Esophagus (tissue), 2 donors: ENCODE data around the gene FFAR3. TPM values are rescaled to one million over a fixed set of nuclear protein-coding genes. Genes with fewer than 3 reads are reported as not detected.

ENCODE experiments used
- H3K27ac ChIP-seq, 2 donors: one replicate each; pipeline ENCODE4 v1.5.1; 2013; ENCODE audit warnings: low read depth in 2 of 2, mild to moderate bottlenecking in 2 of 2, inconsistent platforms in 1 of 2, low read length in 1 of 2, moderate library complexity in 1 of 2
- H3K27me3 ChIP-seq, 2 donors: one replicate each; pipeline ENCODE4 v1.6.1; 2013; ENCODE audit warnings: low read length in 2 of 2, control low read depth in 1 of 2, mild to moderate bottlenecking in 1 of 2; ENCODE audit not compliant: insufficient read depth in 2 of 2, control insufficient read depth in 1 of 2
- H3K36me3 ChIP-seq, 2 donors: one replicate each; pipeline ENCODE4 v1.6.1; 2013; ENCODE audit warnings: low read length in 1 of 2; ENCODE audit not compliant: control insufficient read depth in 2 of 2, insufficient read depth in 2 of 2
- H3K4me1 ChIP-seq, 2 donors: one replicate each; pipeline ENCODE4 v1.6.1; 2013; ENCODE audit warnings: low read length in 1 of 2; ENCODE audit not compliant: control insufficient read depth in 2 of 2, insufficient read depth in 2 of 2
- H3K4me3 ChIP-seq, 2 donors: one replicate each; pipeline ENCODE4 v1.5.1; 2013; ENCODE audit warnings: low read length in 2 of 2, mild to moderate bottlenecking in 2 of 2, low read depth in 1 of 2, moderate library complexity in 1 of 2
- H3K9me3 ChIP-seq, 2 donors: one replicate each; pipeline ENCODE4 v1.6.1; 2013; ENCODE audit warnings: mild to moderate bottlenecking in 2 of 2, low read depth in 1 of 2, low read length in 1 of 2, moderate library complexity in 1 of 2; ENCODE audit not compliant: control insufficient read depth in 2 of 2, insufficient read depth in 1 of 2
- WGBS, 2 donors: extraction: QIAGEN DNeasy Blood & Tissue Kit; methylation state at CpG; one replicate each; pipeline ENCODE4 v1.1.7; 2013; 5-methylcytosine and 5-hydroxymethylcytosine counted together
- polyA plus RNA-seq, 2 donors: library from polyadenylated mRNA; stranded (reverse); fragments of 200-250 nt; gene quantifications; one replicate each; pipeline ENCODE4 v1.2.3, GENCODE V29; 2013
- donor health status: healthy with polysubstance abuse.
- donor health status: Bipolar disorder and iron deficiency.

Gene FFAR3
- polyA plus RNA-seq, 2 donors = not detected

DNA sequence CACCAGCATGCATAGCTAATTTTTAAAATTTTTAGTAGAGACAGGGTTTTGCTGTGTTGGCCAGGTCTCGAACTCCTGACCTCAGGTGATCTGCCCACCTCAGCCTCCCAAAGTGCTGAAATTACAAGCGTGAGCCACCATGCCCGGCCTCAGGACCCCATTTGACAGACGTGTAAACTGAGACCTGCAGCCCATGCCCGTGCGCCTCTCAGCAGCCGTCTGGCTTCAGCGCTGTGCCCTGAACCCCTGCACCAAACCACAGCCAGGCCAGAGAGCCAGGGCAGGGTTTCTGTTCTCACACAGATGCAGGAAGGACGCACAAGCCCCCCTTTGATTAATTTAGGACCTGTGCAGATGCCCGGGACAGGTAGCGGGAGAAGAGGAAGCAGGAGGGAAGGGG is 17.8 kb upstream of the FFAR3 start:
- 81 to 91% methylated on average over 11 of the region's 11 CpGs for WGBS, 2 donors
- H3K36me3 ChIP-seq = no peaks in the 10 kb centered on the region
- H3K9me3 ChIP-seq = no peaks in the 10 kb centered on the region
- H3K27ac ChIP-seq = no peak overlapping the region
- no peak overlapping the region for H3K4me3 ChIP-seq
- no peaks in the 10 kb centered on the region for H3K27me3 ChIP-seq
- peaks cover 0 to 4% of the 10 kb centered on the region in 2 donors for H3K4me1 ChIP-seq

DNA sequence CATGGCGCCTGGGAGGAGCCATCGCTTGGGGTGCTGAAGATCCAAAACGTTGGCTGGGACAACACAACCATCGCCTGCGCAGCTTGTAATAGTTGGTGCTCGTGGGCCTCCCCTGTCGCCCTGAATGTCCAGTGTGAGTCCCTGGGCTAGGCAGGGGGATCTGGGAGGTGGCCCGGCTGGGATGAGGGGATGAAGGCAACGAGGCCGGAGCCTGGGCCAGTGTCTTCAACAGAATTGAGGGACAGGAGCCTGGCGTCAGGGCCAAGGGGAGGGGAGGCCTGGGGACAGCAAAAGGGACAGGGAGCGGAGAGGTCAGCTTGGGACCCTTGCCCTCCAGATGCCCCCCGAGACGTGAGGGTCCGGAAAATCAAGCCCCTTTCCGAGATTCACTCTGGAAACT is 17.3 kb upstream of the FFAR3 start:
- H3K4me3 ChIP-seq = no peak overlapping the region
- H3K36me3 ChIP-seq = no peaks in the 10 kb centered on the region
- WGBS, 2 donors = 78 to 81% methylated on average over 16 of the region's 16 CpGs
- H3K9me3 ChIP-seq = no peaks in the 10 kb centered on the region
- no peaks in the 10 kb centered on the region for H3K27me3 ChIP-seq
- no peak overlapping the region for H3K27ac ChIP-seq
- peaks cover 0 to 4% of the 10 kb centered on the region in 2 donors for H3K4me1 ChIP-seq

DNA sequence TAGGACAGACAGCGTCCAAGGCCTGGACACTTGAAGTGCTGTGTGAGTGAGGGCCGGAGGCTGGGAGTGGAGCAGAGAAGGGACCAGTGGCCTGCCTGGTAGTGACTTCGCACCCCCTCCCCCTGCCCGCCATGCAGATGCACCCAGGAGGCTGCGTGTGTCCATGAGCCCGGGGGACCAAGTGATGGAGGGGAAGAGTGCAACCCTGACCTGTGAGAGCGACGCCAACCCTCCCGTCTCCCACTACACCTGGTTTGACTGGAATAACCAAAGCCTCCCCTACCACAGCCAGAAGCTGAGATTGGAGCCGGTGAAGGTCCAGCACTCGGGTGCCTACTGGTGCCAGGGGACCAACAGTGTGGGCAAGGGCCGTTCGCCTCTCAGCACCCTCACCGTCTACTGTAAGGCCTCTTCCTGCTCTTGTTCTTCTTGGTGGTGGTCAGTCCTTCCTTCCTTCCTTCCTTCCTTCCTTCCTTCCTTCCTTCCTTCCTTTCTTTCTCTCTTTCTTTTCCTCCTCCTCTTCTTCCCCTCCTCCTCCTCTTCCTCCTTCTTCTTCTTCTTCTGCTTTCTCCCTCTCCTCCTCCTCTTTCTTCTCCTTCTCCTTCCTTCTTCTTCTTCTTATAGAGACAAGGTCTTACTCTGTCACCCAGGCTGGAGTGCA is 16.6 kb upstream of the FFAR3 start:
- Histone ChIP-seq H3K9me3 (no peaks in the 10 kb centered on the region), H3K4me3 (no peak overlapping the region), H3K27ac (no peak overlapping the region), H3K27me3 (no peaks in the 10 kb centered on the region), H3K36me3 (no peaks in the 10 kb centered on the region), H3K4me1 (peaks cover 0 to 4% of the 10 kb centered on the region in 2 donors)
- 82 to 89% methylated on average over 14 of the region's 14 CpGs for WGBS, 2 donors

DNA sequence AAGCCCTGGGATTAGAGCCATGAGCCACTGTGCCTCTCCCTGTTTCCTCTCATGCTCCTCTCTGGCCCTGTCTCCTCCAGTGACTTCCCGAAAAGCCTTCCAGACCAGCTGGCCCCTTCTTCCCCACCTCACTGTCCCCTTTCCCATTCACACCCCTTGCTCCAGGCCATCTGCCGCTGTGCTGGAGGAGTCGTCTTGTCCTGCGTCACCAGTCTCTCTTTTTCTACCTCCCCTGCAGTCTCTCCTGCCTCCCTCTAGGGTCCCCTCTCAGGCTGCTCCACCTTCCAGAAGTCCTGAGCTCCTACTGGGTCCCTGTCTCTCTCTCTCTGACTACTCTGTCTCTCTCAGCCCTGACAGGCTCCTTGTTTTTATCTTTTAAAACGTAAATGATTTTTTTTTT is 15.8 kb upstream of the FFAR3 start:
- Histone ChIP-seq H3K9me3 (no peaks in the 10 kb centered on the region), H3K36me3 (no peaks in the 10 kb centered on the region), H3K4me3 (no peak overlapping the region), H3K4me1 (peaks cover 0 to 4% of the 10 kb centered on the region in 2 donors), H3K27ac (no peak overlapping the region), H3K27me3 (no peaks in the 10 kb centered on the region)
- 57 to 70% methylated on average over 5 of the region's 5 CpGs for WGBS, 2 donors

DNA sequence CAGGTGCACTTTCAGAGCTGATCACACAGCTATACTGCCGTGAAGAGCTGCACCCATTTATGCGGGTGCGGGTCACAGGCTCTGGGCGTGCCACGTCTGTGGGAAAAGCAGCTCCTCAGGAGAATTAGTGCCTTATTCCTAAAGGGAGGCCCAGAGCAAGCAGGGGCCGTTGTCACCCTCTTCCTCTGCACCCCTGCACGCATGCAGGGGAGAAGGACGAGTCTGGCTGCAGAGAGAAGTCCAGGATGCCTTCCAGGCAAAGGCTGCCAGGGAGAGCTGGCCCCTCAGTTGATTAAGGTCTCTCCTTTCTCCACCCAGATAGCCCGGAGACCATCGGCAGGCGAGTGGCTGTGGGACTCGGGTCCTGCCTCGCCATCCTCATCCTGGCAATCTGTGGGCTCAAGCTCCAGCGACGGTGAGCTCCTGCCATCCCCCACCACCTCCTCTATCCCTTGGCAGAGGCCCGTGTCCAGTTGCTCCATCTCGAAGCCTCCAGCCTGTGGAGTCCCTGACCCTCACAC is 13.7 kb upstream of the FFAR3 start:
- no peak overlapping the region for H3K27ac ChIP-seq
- H3K36me3 ChIP-seq = no peaks in the 10 kb centered on the region
- no peaks in the 10 kb centered on the region for H3K9me3 ChIP-seq
- H3K4me1 ChIP-seq = peaks cover 0 to 4% of the 10 kb centered on the region in 2 donors
- no peak overlapping the region for H3K4me3 ChIP-seq
- no peaks in the 10 kb centered on the region for H3K27me3 ChIP-seq
- 74 to 76% methylated on average over 17 of the region's 17 CpGs for WGBS, 2 donors

DNA sequence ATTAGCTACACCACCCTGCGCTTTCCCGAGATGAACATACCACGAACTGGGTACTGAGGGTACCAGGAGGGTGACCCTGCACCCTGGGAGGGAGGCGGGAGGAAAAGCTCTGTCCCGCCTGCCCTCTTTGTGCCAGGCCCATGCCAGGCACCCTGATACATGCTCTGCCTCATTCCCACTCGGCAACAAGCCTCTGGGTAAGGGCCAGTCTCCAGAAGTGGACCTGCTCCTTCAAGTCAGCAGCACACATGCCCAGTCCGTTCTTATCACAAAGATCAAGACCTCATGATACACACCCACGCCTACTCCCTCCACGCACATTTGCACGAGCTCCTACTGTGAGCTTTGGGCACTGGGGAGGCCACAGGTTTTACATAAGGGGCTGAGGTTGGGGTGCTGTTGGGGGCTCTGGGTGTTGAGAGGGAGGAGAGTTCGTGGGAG is 12.6 kb upstream of the FFAR3 start:
- Histone ChIP-seq H3K27me3 (no peaks in the 10 kb centered on the region), H3K4me1 (peaks cover 0 to 4% of the 10 kb centered on the region in 2 donors), H3K9me3 (no peaks in the 10 kb centered on the region), H3K4me3 (no peak overlapping the region), H3K27ac (no peak overlapping the region), H3K36me3 (no peaks in the 10 kb centered on the region)
- 67 to 69% methylated on average over 10 to 11 of the region's 11 CpGs for WGBS, 2 donors

DNA sequence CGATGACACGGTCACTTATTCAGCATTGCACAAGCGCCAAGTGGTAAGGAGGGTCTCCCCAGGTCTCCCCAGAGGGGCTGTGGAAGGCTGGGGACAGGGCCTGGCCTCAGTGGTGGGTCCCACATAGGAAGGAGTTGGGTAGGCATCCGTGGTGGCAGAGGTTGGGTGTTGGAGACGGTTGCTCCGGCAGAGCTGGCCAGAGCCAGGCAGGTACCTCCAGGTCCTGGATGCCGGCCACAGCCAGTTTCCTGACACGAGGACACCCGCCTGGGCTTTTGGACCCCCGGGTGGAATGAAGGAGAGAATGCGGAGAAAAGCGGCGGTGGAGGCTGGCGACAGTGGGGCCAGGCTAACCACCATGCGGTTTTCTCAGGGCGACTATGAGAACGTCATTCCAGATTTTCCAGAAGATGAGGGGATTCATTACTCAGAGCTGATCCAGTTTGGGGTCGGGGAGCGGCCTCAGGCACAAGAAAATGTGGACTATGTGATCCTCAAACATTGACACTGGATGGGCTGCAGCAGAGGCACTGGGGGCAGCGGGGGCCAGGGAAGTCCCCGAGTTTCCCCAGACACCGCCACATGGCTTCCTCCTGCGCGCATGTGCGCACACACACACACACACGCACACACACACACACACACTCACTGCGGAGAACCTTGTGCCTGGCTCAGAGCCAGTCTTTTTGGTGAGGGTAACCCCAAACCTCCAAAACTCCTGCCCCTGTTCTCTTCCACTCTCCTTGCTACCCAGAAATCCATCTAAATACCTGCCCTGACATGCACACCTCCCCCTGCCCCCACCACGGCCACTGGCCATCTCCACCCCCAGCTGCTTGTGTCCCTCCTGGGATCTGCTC is 11.8 kb upstream of the FFAR3 start:
- Histone ChIP-seq H3K4me3 (no peak overlapping the region), H3K27ac (no peak overlapping the region), H3K4me1 (peaks cover 0 to 4% of the 10 kb centered on the region in 2 donors), H3K27me3 (no peaks in the 10 kb centered on the region), H3K9me3 (no peaks in the 10 kb centered on the region), H3K36me3 (no peaks in the 10 kb centered on the region)
- WGBS, 2 donors = 58 to 67% methylated on average over 28 of the region's 28 CpGs

DNA sequence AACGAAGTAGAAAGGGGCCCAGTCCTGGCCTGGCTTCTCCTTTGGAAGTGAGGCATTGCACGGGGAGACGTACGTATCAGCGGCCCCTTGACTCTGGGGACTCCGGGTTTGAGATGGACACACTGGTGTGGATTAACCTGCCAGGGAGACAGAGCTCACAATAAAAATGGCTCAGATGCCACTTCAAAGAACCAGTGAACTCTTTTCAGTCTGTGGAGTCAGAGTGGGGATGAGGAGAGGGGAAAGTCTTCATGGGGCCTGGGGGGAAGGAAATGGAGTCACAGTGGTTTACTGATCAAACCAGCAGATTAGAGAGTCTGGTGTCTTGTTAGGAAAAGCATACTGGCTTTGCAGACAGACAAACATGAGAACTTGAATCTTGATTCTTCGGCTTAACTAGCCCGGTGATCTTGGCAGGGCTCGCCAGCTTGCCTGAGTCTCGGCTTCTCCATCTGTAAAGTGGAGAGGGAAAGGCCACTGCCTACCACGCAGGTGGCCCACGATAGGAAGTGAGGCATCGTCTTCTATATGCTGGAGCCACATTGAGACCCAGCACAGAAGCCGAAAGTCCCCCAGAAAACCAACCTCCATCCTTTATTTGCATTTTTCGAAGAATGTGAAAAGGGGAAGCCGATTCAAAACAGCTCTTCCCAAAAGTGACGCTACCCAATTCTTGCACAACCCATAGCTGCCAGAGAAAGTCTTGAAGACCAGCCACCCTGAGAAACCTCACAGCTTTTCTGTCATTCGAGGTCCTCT is 10.9 kb upstream of the FFAR3 start, which contains the start of gene FFAR1:
Gene FFAR1, plus strand, starts transcription at position 732 of the 759 bp plus-strand sequence. CDS start 3,650 bp downstream, outside the sequence.
- no peaks in the 10 kb centered on the region for H3K36me3 ChIP-seq
- peaks cover 0 to 4% of the 10 kb centered on the region in 2 donors for H3K4me1 ChIP-seq
- H3K27me3 ChIP-seq = no peaks in the 10 kb centered on the region
- H3K27ac ChIP-seq = no peak within 1 kb of the TSS
- H3K9me3 ChIP-seq = no peaks in the 10 kb centered on the region
- H3K4me3 ChIP-seq = no peak within 1 kb of the TSS
- 58 to 62% methylated on average over 18 of the region's 18 CpGs for WGBS, 2 donors

DNA sequence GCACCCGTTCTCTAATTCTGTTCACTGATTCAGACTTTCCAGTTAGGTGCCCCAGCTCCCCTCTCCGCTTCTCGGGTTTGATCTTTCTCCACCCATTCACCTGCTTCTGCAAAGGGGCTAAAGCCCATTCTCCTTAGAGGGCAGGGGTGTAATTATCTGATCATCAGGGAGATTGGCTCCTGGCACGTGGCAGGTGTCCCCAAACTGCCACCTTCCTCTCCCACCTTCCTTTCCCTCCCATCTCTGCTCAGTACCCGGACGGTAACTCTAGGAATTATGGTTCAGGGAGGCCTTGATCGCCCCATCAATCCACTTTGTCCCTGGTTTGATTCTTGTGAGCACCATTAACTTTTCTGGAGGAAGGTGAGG is 10.3 kb upstream of the FFAR3 start:
- Histone ChIP-seq H3K4me1 (peaks cover 0 to 4% of the 10 kb centered on the region in 2 donors), H3K27me3 (no peaks in the 10 kb centered on the region), H3K4me3 (no peak overlapping the region), H3K36me3 (no peaks in the 10 kb centered on the region), H3K9me3 (no peaks in the 10 kb centered on the region), H3K27ac (no peak overlapping the region)
- whole genome bisulfite sequencing, 2 donors = 71 to 75% methylated on average over 7 of the region's 7 CpGs
